SW 1271 (cell line): Measurements from ENCODE around the gene C11orf87.

Experiments used
- DNase-seq, 2 experiments: peaks; one replicate each; lab custom pipeline; 2025; lab: John Stamatoyannopoulos, UW

The C11orf87 gene

DNA sequence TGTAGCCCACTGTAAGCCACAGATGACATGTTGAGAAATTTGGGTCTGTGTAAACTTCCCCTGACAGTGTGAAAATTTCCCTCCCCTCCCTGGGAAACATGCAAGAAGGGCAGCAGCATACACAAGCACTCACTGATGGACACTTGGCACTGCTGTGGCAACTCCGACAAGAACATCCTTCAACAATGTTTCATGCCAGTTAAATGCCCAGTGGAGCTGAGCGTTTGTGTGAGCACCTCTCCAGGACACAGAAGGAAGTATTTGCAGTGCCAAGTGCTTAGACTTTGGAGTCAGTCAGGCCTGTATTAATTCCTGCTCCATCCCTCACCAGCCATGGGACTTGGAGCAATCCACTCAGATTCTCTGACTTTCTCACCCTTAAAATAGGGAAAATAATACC is 17.7 kb downstream of the C11orf87 start:
- no peak for DNase-seq

DNA sequence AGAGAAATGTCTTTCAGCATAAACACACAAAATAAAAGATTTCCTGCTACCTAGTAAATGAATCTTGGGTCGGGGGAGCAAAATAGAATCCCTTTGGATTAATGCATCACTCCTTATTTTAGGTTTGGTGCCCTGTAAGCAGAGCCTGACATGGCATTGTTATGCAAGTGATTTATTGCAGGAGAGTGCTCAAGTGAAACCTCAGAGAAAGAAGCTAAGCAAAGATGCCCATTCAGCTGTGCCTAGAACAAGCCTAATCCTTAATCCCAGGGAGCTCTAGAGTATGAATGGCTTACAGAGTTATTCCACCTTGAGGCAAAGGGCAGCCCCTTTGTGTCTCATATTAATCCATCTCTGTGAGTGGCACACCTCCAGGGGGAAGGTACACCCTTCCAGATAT is 21.1 kb downstream of the C11orf87 start:
- no peak for DNase-seq

DNA sequence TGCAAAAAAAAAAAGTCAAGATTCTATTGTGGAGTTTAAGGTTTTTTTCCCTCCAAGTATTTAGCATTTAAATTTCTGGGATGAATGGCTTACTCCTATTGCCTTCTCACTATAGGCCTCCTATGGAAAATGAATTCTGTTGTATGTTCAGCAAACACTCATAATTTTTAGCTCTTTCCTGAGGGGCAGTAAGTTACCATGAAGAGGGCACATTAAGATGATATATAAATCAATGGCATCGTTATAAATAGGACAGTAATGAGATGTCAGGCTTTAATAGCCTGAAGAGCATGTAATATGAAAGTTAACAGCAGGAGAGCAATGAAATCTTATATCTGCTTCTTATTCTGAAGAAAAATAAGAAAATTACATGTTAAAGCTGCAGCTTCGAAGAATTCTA is 32.9 kb downstream of the C11orf87 start:
- DNase-seq = no peak
